Endometrial microvascular endothelial cells (primary cell): ENCODE data around the gene UGT3A2. TPM values are rescaled to one million over a fixed set of nuclear protein-coding genes. Genes with fewer than 3 reads are reported as not detected.
"Not testable (repeated sequence)": the region's sequence is repeated elsewhere in the genome, so short reads cannot be mapped to it uniquely, and the experiment has no call there.

ENCODE experiments used
- in situ Hi-C: cut with HindIII; loops from 2 replicates; pipeline ENCODE4 v1.10.0; 2017; ENCODE audit warnings: low sequenced_read_pairs, low pct_unique_long_range_greater_than_20kb; ENCODE audit errors: inconsistent ontology term
- total RNA-seq: library from RNA; depleted of rRNA; stranded (reverse); fragments of >200 nt; gene quantifications from one replicate; pipeline ENCODE4 v1.2.3, GENCODE V29; 2015; ENCODE audit errors: inconsistent ontology term

The UGT3A2 gene
- total RNA-seq, 1 donor from 2014 or later: not detected

DNA sequence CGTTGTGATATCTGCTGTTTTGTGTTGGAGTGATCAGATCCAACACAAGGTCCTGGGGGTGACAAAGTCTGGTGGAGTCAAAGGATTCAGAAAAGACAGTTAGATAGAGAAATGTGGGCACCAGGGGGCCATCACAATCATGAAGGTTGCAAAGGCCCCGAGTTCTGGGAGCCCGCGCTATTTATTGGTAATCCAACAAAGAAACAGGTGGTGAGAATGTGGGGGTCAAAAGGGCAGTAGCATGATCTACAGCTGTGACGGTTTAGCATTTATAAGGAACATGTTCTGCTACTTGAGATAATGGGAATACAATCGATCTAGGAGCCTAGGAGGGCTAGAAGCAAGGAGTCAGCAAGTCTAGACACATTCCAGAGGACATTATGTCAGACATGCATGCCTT lies 44.4 kb downstream of the UGT3A2 start:
- in situ Hi-C loops: not testable (repeated sequence)

- in situ Hi-C loops: not testable (repeated sequence)
These were observed 47.1 kb downstream of the UGT3A2 start for GRCh38 chr5:36019584-36019983.

DNA sequence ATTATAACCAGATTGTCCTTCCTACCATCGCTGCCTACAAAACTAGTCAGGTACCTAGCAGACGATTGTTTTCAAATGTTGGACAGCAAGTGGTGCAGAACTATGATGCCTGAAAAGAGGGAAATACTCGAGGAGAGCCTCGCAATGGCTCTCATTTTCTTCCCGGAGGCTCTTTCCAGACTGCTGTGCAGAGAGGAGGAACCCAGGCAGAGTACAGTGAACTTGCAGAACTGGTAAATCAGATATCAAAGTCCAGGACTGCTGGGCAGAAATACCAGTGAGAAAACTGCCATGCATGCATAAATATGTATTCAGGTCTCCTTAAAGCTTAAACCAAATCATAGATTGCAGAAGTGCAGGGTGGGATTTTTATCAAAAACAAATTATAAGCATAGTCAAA lies 49.1 kb downstream of the UGT3A2 start:
- in situ Hi-C loops: no loop called here

- in situ Hi-C loops: no loop called here
These were observed 49.7 kb downstream of the UGT3A2 start for GRCh38 chr5:36017004-36017403.

DNA sequence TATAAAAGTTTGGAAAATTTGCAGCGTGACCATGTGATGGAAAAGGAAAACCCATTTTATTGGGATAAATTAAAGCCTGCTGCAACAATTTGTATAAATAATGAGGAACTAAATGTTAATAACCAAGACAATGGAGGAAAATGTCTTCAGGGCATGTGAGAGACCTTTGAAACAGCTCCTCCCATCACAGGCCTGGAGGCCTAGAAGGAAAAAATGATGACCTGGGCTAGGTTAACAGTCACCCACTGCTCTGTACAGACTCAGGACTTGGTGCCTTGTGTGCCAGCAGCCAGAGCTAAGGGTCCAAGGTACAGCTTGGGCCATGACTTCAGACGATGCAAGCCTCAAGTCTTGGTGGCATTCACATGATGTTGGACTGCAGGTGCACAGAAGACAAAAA lies 53.5 kb downstream of the UGT3A2 start:
- in situ Hi-C loops: no loop called here

DNA sequence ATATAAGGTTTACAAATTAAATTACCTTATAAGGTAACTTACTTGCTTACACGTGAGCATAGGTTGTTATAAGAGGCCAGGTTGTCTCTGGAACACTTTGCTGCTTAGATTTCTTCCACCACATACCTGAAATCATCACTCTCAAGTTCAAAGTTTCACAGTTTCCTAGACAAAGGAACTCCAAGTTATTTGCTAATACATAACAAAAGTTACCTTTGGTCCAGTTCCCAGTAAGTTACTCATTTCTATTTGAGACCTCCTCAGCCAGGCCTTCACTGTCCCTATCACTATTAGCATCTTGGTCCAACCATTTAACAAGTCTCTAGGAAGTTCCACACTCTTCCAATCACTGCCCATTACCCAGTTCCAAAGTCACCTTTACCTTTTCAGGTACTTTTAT lies 57.0 kb downstream of the UGT3A2 start:
- in situ Hi-C loops: no loop called here

DNA sequence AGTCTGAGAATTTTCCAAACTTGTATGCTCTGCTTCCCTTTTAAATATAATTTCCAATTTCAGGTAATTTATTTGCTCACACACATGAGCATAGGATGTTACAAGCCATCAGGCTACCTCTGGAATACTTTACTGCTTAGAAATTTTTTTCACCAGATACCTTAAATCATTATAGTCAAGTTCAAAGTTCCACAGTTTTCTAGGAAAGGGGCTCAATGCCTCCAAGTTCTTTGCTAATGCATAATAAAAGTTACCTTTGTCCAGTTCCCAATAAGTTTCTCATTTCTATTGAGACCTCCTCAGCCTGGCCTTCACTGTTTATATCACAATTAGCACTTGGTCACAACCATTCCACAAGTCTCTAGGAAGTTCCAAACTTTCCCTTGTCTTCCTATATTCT lies 59.3 kb downstream of the UGT3A2 start:
- in situ Hi-C loops: no loop called here

DNA sequence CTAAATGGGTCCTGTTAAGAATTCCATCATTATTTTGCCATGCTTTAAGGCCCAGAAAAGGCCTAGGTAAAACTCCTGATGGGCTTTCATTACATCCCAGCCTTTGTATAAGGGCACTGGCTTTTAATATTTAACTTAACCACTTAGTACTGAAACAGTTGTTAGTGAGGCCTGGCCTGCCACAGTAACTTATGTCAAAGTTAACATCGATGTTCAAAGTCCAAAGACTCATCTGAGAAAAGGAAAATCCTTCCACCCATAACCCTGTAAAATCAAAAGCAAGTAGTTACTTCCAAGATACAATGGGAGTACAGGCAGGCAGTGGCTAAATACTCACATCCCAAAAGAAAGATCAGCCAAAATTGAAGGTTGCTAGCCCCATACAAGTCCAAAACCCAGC lies 60.5 kb downstream of the UGT3A2 start:
- in situ Hi-C loops: no loop called here

DNA sequence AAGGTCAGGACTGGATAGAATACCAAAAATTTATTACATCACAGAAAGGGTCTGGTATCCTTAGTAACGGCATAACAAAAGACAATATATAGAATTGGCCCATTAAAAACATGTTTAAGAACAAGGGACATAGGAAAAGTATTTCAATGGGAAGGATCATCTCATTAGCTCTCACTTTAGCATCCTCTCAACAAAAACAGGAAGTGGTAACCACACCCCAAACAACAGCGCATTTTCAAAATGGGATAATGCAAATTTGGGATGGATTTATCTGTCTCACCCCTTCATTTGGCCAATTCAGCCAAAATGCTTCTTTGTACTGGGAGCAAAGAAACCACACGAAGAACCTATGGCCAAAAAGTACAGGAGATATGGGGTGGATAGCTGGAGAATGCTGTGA lies 65.7 kb downstream of the UGT3A2 start:
- in situ Hi-C loops: no loop called here

DNA sequence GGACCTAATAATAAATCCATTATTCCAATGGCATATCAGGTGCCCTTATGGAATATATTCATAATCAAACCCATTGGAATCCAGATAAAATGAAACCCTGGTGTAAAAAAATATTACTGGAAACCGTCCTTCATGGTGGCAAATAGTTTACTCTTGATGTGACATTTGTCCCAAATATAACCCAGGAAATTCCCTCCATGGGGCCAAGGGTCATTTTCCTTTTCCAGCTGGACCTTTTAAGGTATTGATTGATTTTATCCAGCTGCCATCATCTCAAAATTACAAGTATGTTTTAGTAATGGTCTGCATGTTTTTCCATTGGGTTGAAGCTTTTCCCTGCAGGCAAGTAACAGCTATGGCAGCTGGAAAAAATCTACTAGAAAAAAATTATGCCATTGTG lies 67.1 kb downstream of the UGT3A2 start:
- in situ Hi-C loops: no loop called here

DNA sequence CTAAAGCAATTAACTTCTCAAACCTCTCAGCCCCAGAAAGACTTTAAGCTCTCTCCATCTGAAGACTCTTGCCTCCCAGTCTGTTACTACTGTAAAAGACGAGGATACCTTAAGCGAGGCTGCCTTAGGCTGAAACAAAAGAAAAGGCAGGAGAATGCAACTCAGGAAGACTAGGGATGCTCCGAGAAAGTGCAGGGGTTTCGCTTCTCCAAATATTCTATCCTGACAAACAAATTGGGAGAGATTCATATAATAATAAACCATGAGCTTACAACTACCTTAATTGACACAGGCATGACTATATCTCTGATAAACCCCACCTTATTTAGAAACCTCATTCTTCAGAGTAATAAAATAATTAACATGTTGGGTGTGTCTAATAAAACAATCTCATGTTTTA lies 70.6 kb downstream of the UGT3A2 start:
- in situ Hi-C loops: no loop called here

DNA sequence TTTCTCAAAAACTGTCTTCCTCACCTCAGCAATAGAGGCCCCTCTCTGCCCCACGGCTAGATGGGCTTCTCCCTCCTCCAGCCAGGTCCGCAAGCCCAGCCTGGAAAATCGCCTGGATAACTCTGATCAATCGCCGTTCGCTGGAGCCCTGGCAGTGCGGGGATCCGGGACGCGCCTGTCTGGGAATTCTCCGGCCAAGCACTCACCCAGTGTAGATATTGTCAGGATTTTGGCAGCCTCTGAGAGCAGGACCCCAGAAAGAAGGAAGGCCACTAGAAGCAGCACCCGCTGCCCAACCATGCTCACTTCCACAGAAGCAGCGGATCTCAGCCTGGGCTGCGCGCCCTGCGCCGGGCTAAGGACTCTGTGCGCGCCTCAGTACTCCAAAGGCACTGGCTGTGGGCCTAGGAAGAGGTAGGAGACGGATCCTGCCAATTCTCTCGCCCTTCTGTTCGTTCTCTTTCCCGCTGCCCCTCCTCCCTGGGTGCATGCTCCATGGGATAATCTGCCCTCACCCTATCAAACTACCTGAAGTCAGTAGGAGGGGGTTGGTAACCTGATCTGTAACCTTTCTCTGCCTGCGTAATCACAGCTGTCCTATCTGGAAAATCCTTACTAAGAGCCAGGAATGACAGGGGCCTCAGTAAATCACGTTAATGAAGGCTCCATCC lies 75.6 kb downstream of the UGT3A2 start, which contains the start of gene UGT3A1:
TSS of gene UGT3A1 (minus strand) at position 450 of the 671 bp plus-strand sequence. CDS start at position 300, 150 bp downstream.
- in situ Hi-C loops: no loop called here

DNA sequence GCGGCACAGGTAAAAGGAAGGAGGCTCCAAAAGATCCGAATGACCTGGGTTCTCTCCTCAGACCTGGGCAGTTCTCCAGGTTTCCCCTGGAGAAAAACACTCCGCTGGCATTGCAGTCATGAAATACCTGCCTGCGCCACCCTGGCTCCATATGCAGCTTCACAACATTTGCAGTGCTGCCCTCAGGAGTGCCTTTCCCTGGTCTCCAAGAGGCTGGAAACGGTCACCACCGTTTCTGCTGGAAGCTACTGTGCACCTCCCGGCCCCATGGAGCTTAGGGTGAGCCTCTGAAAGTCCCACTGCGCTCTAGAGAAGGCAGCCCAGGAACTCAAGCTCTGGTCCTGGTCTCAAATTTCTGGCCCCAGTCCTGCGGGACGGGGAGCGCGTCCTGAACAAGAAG lies 76.2 kb downstream of the UGT3A2 start:
- in situ Hi-C loops: no loop called here

DNA sequence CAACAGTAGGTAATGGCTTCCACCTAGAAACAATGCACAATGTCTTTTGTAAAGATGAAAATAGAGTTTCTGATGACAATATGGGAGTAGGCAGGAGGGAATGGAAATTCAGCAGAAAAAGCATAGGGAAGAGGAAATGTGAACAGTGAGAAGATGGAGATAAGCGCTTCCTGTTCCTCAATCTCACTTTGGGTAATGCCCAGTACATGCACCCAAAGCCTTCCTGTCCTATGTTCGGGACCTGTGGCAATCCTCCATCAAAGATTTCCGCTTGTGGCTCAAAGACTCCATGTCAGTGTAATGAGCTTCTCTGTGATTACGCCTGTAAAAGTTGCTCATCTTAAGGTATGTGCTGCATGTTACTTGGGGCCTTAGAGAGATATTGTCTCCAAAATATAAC lies 78.2 kb downstream of the UGT3A2 start:
- in situ Hi-C loops: no loop called here

- in situ Hi-C loops: no loop called here
These were observed 78.9 kb downstream of the UGT3A2 start for GRCh38 chr5:35987776-35988175.

Other genes starting within 250 kb of the UGT3A2 start
- 9.2 TPM for gene IL7R, start 210.0 kb downstream of the UGT3A2 start, total RNA-seq
- gene CAPSL, start 128.3 kb downstream of the UGT3A2 start, total RNA-seq: not detected
- gene UGT3A1, start 75.5 kb downstream of the UGT3A2 start, total RNA-seq: not detected
- gene LMBRD2, start 85.0 kb upstream of the UGT3A2 start, total RNA-seq: 7.7 TPM
- 39.8 TPM for gene SKP2, start 85.2 kb upstream of the UGT3A2 start, total RNA-seq
- gene NADK2, start 175.0 kb upstream of the UGT3A2 start, total RNA-seq: 21.9 TPM
- not detected for gene RANBP3L, start 235.0 kb upstream of the UGT3A2 start, total RNA-seq